OCI-LY7 (cell line): ENCODE measurements around the gene GRK5. TPM values are rescaled to one million over a fixed set of nuclear protein-coding genes. Genes with fewer than 3 reads are reported as not detected.

ENCODE experiments used
- BruUV-seq: library from RNA; stranded (reverse); fragments of 400-500 nt; replicated peaks from 2 replicates; lab custom pipeline; 2021; lab: Mats Ljungman, UMichigan
- CTCF ChIA-PET: fragments of 300-600 bp; sonication (Branson Sonifier 250); formaldehyde crosslinking; loops from one replicate; lab custom pipeline; 2022; ENCODE audit warnings: antibody characterized with exemption; ENCODE audit not compliant: unreplicated experiment; lab: Charles Lee
- POLR2A ChIA-PET: fragments of 300-600 bp; sonication (Branson Sonifier 250); formaldehyde crosslinking; loops from one replicate; lab custom pipeline; 2022; ENCODE audit warnings: antibody characterized with exemption; lab: Charles Lee
- DNase-seq: peaks from one replicate; pipeline ENCODE4 v3.0.0-alpha.2; 2015; ENCODE audit warnings: low spot score
- H2AFZ ChIP-seq: fragments of 200-600 bp; sonication (generic), shearing (Covaris generic); 2 replicates; pipeline ENCODE4 v1.6.1; 2014; ENCODE audit warnings: mild to moderate bottlenecking, antibody characterized with exemption, low read length, moderate library complexity
- H3K27ac ChIP-seq: fragments of 200-600 bp; sonication (generic); 2 replicates; pipeline ENCODE4 v1.5.1; 2014; ENCODE audit warnings: mixed run types, low read depth, mild to moderate bottlenecking, moderate library complexity, low read length, inconsistent platforms; ENCODE audit not compliant: poor library complexity, severe bottlenecking
- H3K36me3 ChIP-seq: fragments of 200-600 bp; sonication (generic); 2 replicates; pipeline ENCODE4 v1.6.1; 2014; ENCODE audit warnings: mild to moderate bottlenecking, antibody characterized with exemption, low read length, moderate library complexity, mixed read lengths; ENCODE audit not compliant: insufficient read depth
- H3K4me1 ChIP-seq: fragments of 200-600 bp; sonication (generic); 2 replicates; pipeline ENCODE4 v1.5.1; 2014; ENCODE audit warnings: mild to moderate bottlenecking, low read length; ENCODE audit not compliant: insufficient read depth, poor library complexity, severe bottlenecking
- H3K4me2 ChIP-seq: fragments of 200-600 bp; sonication (generic); 2 replicates; pipeline ENCODE4 v1.6.1; 2014; ENCODE audit warnings: mild to moderate bottlenecking, low read length
- H3K4me3 ChIP-seq: fragments of 200-600 bp; sonication (generic); 2 replicates; pipeline ENCODE4 v1.5.1; 2014; ENCODE audit warnings: mild to moderate bottlenecking, low read depth, low read length; ENCODE audit not compliant: poor library complexity, severe bottlenecking
- H3K79me2 ChIP-seq: fragments of 200-600 bp; sonication (generic); 2 replicates; pipeline ENCODE4 v1.6.1; 2016; ENCODE audit warnings: low read depth, mild to moderate bottlenecking, low read length, moderate library complexity, mixed read lengths; ENCODE audit not compliant: insufficient read depth
- H3K9me2 ChIP-seq: fragments of 200-600 bp; sonication (generic); 2 replicates; pipeline ENCODE4 v1.6.1; 2016; ENCODE audit warnings: mild to moderate bottlenecking, low read length, mixed read lengths; ENCODE audit not compliant: insufficient read depth
- H3K9me3 ChIP-seq: fragments of 200-600 bp; sonication (generic); 2 replicates; pipeline ENCODE4 v1.6.1; 2014; ENCODE audit warnings: mild to moderate bottlenecking, mixed run types, low read length, mixed read lengths
- H4K20me1 ChIP-seq: fragments of 200-600 bp; sonication (generic); 2 replicates; pipeline ENCODE4 v1.6.1; 2014; ENCODE audit warnings: mild to moderate bottlenecking, antibody characterized with exemption, low read length, moderate library complexity, mixed read lengths; ENCODE audit not compliant: insufficient read depth
- EZH2phosphoT487 ChIP-seq: fragments of 200-600 bp; sonication (generic); IDR thresholded peaks from 2 replicates; pipeline ENCODE4 v1.6.1; 2018; ENCODE audit warnings: low read depth, borderline replicate concordance, mild to moderate bottlenecking, mixed run types, antibody characterized with exemption, low read length, moderate library complexity, mixed read lengths
- intact Hi-C: fragments of 100-400 bp; cut with micrococcal nuclease; formaldehyde crosslinking; loops from one replicate; pipeline ENCODE4 v1.10.0; 2022; ENCODE audit not compliant: unreplicated experiment
- total RNA-seq, 2 experiments: library from RNA; depleted of rRNA in 1 of 2; stranded (reverse); fragments of >200 nt in 1 of 2; shearing (Covaris generic) in 1 of 2; gene quantifications; 2 replicates each; pipeline ENCODE4 v1.2.3, GENCODE V29; 2014 to 2022
- TF ChIP-seq, protein P1 (sequence below): fragments of 200-600 bp; sonication (generic); conservative IDR thresholded peaks from 2 replicates; pipeline ENCODE4 v1.5.1; 2014; ENCODE audit warnings: mild to moderate bottlenecking, antibody characterized with exemption, low read length, moderate library complexity, mixed read lengths

The GRK5 gene
- total RNA-seq, 2 experiments from 2014 or later = 4.7 to 10.2 TPM

DNA sequence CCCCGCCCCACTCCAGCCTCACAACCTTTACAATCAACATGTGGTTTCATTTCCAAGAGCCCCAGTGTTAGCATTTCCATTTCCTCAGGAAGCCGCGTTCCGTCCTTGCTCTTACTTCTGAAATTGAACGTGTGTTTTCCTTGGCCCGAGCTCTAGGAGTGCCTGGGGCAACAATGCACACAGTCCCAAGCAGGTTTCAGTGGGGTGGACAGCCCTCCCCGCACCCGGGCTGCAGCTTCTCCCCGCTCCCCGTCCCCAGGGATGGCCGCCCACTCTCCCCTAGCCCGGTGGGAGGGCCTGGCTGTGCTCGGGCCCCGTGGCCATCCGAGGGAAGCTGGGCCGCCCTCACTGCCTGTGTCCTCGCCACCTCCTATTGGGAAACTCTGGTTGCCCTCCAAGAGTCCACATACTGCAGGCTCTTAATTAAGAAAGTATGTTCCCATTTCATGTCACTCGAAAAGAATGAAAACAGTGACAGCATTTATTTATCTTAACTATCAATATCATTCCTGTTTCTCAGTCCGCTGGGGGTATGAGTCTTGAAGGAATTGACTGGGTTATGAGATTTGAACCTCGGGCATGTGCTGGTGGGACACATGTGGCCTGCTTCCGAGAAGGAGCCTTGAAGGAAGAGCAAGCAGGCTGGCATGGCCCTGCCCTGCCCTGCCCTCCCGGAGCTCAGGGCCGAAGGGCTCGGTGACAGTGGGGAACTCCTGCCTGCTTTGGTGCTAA, 163.8 kb downstream of the GRK5 start:
- ChIA-PET CTCF (no interaction called here), POLR2A (interaction anchor here (1.0 kb wide), 1 partner anchor 9 kb away, joined by 4 read pairs; no protein-coding TSS in a partner anchor)
- H4K20me1 ChIP-seq = 0 out of 2 replicates have a peak, but pooled peaks cover 10% of the 10 kb centered on the region
- H3K4me3 ChIP-seq = no peak overlapping the region
- H3K9me3 ChIP-seq = no peaks in the 10 kb centered on the region
- no peak overlapping the region for H2AFZ ChIP-seq
- H3K4me2 ChIP-seq = no peak overlapping the region
- peaks cover 37% of the 10 kb centered on the region for H3K4me1 ChIP-seq
- H3K9me2 ChIP-seq = no peaks in the 10 kb centered on the region
- BruUV-seq = no TSS peak
- H3K79me2 ChIP-seq = no peaks in the 10 kb centered on the region
- H3K27ac ChIP-seq = no peak overlapping the region
- H3K36me3 ChIP-seq = no peaks in the 10 kb centered on the region
- intact Hi-C loops = no loop called here
- no peak for TF ChIP-seq EZH2phosphoT487
- TF ChIP-seq, protein P1, sequence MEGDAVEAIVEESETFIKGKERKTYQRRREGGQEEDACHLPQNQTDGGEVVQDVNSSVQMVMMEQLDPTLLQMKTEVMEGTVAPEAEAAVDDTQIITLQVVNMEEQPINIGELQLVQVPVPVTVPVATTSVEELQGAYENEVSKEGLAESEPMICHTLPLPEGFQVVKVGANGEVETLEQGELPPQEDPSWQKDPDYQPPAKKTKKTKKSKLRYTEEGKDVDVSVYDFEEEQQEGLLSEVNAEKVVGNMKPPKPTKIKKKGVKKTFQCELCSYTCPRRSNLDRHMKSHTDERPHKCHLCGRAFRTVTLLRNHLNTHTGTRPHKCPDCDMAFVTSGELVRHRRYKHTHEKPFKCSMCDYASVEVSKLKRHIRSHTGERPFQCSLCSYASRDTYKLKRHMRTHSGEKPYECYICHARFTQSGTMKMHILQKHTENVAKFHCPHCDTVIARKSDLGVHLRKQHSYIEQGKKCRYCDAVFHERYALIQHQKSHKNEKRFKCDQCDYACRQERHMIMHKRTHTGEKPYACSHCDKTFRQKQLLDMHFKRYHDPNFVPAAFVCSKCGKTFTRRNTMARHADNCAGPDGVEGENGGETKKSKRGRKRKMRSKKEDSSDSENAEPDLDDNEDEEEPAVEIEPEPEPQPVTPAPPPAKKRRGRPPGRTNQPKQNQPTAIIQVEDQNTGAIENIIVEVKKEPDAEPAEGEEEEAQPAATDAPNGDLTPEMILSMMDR = no peak
- DNase-seq = no peak

DNA sequence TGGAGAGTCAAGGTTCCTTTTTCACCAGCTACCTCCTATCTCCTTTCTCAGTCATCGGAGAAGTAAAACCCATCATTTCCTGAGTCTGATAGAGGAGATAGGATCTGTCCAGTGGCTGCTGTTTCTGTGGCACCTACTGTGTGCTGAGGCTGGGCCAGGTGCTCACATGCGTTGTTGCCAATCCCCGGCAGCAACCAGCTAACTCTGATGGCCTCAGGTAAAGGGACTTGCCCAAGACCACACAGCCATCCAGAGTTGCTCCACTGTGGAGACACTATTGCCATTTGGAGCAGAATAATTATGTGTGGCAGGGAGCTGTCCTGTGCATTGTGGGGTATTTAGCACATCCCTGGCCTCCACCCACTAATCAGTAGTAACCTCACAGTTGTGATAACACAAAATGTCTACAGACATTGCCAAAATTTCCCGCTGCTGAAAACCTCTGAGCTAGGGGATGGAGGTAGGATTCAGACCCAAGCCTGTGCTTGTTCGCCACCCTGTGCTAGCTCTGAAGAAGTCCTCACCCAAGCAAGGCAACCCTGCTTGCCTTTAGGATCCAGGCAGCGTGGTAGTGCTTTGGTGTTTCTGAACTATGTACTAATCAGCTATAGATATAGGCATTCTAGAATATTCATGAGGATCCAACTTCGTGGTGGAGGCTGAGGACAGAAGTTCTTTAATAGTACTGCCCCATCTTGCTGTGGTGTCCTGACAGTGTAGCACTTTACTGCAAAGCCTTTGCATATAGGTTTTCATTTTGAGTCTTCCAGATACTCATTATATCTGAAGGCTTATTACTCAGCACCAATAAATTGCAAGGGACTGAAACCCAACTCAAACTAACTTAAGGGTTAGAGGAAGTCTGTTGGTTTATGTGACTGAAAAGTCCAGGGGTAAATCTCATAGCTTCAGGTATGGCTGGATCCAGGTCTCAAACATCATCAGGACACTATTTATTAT, 164.6 kb downstream of the GRK5 start:
- H3K4me3 ChIP-seq = no peak overlapping the region
- no peaks in the 10 kb centered on the region for H3K36me3 ChIP-seq
- ChIA-PET CTCF (no interaction called here), POLR2A (interaction anchor here (0.6 kb wide), 1 partner anchor 10 kb away, joined by 3 read pairs; no protein-coding TSS in a partner anchor)
- 0 out of 2 replicates have a peak, but pooled peaks cover 10% of the 10 kb centered on the region for H4K20me1 ChIP-seq
- H3K4me2 ChIP-seq = no peak overlapping the region
- no peaks in the 10 kb centered on the region for H3K9me2 ChIP-seq
- intact Hi-C loops = no loop called here
- no peaks in the 10 kb centered on the region for H3K79me2 ChIP-seq
- H3K9me3 ChIP-seq = no peaks in the 10 kb centered on the region
- no peak overlapping the region for H2AFZ ChIP-seq
- peaks cover 37% of the 10 kb centered on the region for H3K4me1 ChIP-seq
- DNase-seq = no peak
- BruUV-seq = no TSS peak
- TF ChIP-seq, protein P1 = 0 out of 2 replicates have a peak, but pooled peaks have one; percentile 23
- no peak for TF ChIP-seq EZH2phosphoT487
- H3K27ac ChIP-seq = no peak overlapping the region
